GM06990 (cell line): Measurements from ENCODE around the gene CASP12.
"Not testable (repeated sequence)": the region's sequence is repeated elsewhere in the genome, so short reads cannot be mapped to it uniquely, and the experiment has no call there.

Source experiments
- DNase-seq: peaks from one replicate; pipeline ENCODE4 v3.0.0-alpha.2; 2011; ENCODE audit not compliant: insufficient read length; ENCODE audit errors: extremely low read depth
- H3K27me3 ChIP-seq: replicated peaks from 2 replicates; pipeline ENCODE4 v1.6.0; 2011; ENCODE audit warnings: low read length; ENCODE audit not compliant: control insufficient read depth, insufficient read depth
- H3K36me3 ChIP-seq: 2 replicates; pipeline ENCODE4 v1.5.1; 2011; ENCODE audit warnings: low read length; ENCODE audit not compliant: control insufficient read depth, insufficient read depth
- H3K4me3 ChIP-seq: replicated peaks from 2 replicates; pipeline ENCODE4 v1.5.1; 2011; ENCODE audit warnings: low read depth, mild to moderate bottlenecking, control low read depth, low read length
- CTCF ChIP-seq: IDR thresholded peaks from 2 replicates; pipeline ENCODE4 v1.5.1; 2011; ENCODE audit warnings: low read length, control low read depth, mild to moderate bottlenecking, inconsistent platforms; ENCODE audit not compliant: insufficient read depth, poor library complexity, severe bottlenecking

Gene CASP12

GRCh38 chr11:104897891-104898684 is at the start of gene CASP12:
Gene CASP12, minus strand, starts transcription at chr11:104898460.
- Histone ChIP-seq H3K27me3 (no peaks in the 10 kb centered on the region), H3K36me3 (no peaks in the 10 kb centered on the region), H3K4me3 (no peak within 1 kb of the TSS)
- DNase-seq = peak; percentile 31
- TF ChIP-seq CTCF = no peak

- peak; percentile 45 for TF ChIP-seq CTCF
- H3K36me3 ChIP-seq = peaks cover 2% of the 10 kb centered on the region
- DNase-seq = peak; percentile 18
- no peaks in the 10 kb centered on the region for H3K27me3 ChIP-seq
- H3K4me3 ChIP-seq = no peak overlapping the region
Measured at GRCh38 chr11:104946907-104947306, 48.6 kb upstream of the CASP12 start.

GRCh38 chr11:104944076-104944475 is 45.8 kb upstream of the CASP12 start:
- no peak for TF ChIP-seq CTCF
- DNase-seq = no peak
- Histone ChIP-seq H3K27me3 (no peaks in the 10 kb centered on the region), H3K36me3 (no peaks in the 10 kb centered on the region; the same call in 1 of the 2 replicates), H3K4me3 (no peak overlapping the region)

- no peaks in the 10 kb centered on the region; the same call in 1 of the 2 replicates for H3K36me3 ChIP-seq
- no peaks in the 10 kb centered on the region for H3K27me3 ChIP-seq
- no peak for DNase-seq
- no peak overlapping the region for H3K4me3 ChIP-seq
- TF ChIP-seq CTCF = no peak
Measured at GRCh38 chr11:104943561-104943960, 45.3 kb upstream of the CASP12 start.

- DNase-seq = no peak
Measured at GRCh38 chr11:104934594-104934993, 36.3 kb upstream of the CASP12 start.

GRCh38 chr11:104934073-104934472 is 35.8 kb upstream of the CASP12 start:
- not testable (repeated sequence) for H3K36me3 ChIP-seq, H3K4me3 ChIP-seq, DNase-seq, H3K27me3 ChIP-seq

More at GRCh38 chr11:104934594-104934993, 36.3 kb upstream of the CASP12 start:
- no peaks in the 10 kb centered on the region for H3K27me3 ChIP-seq
- TF ChIP-seq CTCF = no peak
- H3K36me3 ChIP-seq = no peaks in the 10 kb centered on the region
- no peak overlapping the region for H3K4me3 ChIP-seq
